ENCODE results near the gene VPREB1. TPM values are rescaled to one million over a fixed set of nuclear protein-coding genes. Genes with fewer than 3 reads are reported as not detected.
"Not testable (repeated sequence)": the region's sequence is repeated elsewhere in the genome, so short reads cannot be mapped to it uniquely, and the experiment has no call there.

Gene VPREB1
- total RNA-seq, 2 donors from 2014 or later, result not detected

- H3K27ac ChIP-seq (ENCODE audit: low read depth, low read length); H3K4me3 Mint-ChIP-seq; DNase-seq; H3K4me1 ChIP-seq (ENCODE audit: control insufficient read depth, insufficient read depth, low read length); H3K27ac Mint-ChIP-seq; H3K27me3 ChIP-seq (ENCODE audit: control insufficient read depth, insufficient read depth, low read length, poor library complexity, severe bottlenecking); H3K36me3 Mint-ChIP-seq (ENCODE audit: low read depth); H3K36me3 ChIP-seq (ENCODE audit: control insufficient read depth, insufficient read depth, low read length); H3K9me3 ChIP-seq (ENCODE audit: control insufficient read depth, low read length); H3K9ac ChIP-seq (ENCODE audit: extremely low read depth, low read length, poor library complexity, severe bottlenecking); H3K4me1 Mint-ChIP-seq; H3K4me3 ChIP-seq (ENCODE audit: low read length); H3K27me3 Mint-ChIP-seq (ENCODE audit: insufficient read depth); H3K9me3 Mint-ChIP-seq: not testable (repeated sequence)
- WGBS, 2 experiments (ENCODE audit: insufficient coverage in 1 of 2, insufficient read length in 1 of 2), result 94 to 96% methylated on average over 5 of the region's 5 CpGs
Measured at GRCh38 chr22:22287106-22287626, 42.6 kb downstream of the VPREB1 start.

GRCh38 chr22:22289666-22290065, 45.1 kb downstream of the VPREB1 start:
- not testable (repeated sequence) for DNase-seq; H3K27ac Mint-ChIP-seq; H3K4me1 ChIP-seq (ENCODE audit: control insufficient read depth, insufficient read depth, low read length); H3K27me3 Mint-ChIP-seq (ENCODE audit: insufficient read depth); H3K27ac ChIP-seq (ENCODE audit: low read depth, low read length); H3K27me3 ChIP-seq (ENCODE audit: control insufficient read depth, insufficient read depth, low read length, poor library complexity, severe bottlenecking); H3K9me3 Mint-ChIP-seq; H3K4me1 Mint-ChIP-seq; H3K9ac ChIP-seq (ENCODE audit: extremely low read depth, low read length, poor library complexity, severe bottlenecking); H3K36me3 ChIP-seq (ENCODE audit: control insufficient read depth, insufficient read depth, low read length); H3K4me3 ChIP-seq (ENCODE audit: low read length); H3K9me3 ChIP-seq (ENCODE audit: control insufficient read depth, low read length); H3K4me3 Mint-ChIP-seq
- whole genome bisulfite sequencing, 2 experiments (ENCODE audit: insufficient coverage in 1 of 2, insufficient read length in 1 of 2), result 96% methylated on average over 4 of the region's 8 CpGs; no CpG with 5 or more reads in 1 of the 2 experiments
- peaks cover 11% of the 10 kb centered on the region for H3K36me3 Mint-ChIP-seq (ENCODE audit: low read depth)

GRCh38 chr22:22291129-22291806, 46.7 kb downstream of the VPREB1 start:
- H3K27ac Mint-ChIP-seq; DNase-seq; H3K4me1 Mint-ChIP-seq; H3K36me3 ChIP-seq (ENCODE audit: control insufficient read depth, insufficient read depth, low read length); H3K27me3 ChIP-seq (ENCODE audit: control insufficient read depth, insufficient read depth, low read length, poor library complexity, severe bottlenecking); H3K9me3 ChIP-seq (ENCODE audit: control insufficient read depth, low read length); H3K4me3 ChIP-seq (ENCODE audit: low read length); H3K27ac ChIP-seq (ENCODE audit: low read depth, low read length); H3K9me3 Mint-ChIP-seq; H3K4me3 Mint-ChIP-seq; H3K4me1 ChIP-seq (ENCODE audit: control insufficient read depth, insufficient read depth, low read length); H3K27me3 Mint-ChIP-seq (ENCODE audit: insufficient read depth); H3K9ac ChIP-seq (ENCODE audit: extremely low read depth, low read length, poor library complexity, severe bottlenecking): not testable (repeated sequence)
- WGBS, 2 experiments (ENCODE audit: insufficient coverage in 1 of 2, insufficient read length in 1 of 2), result 80 to 97% methylated on average over 1 to 3 of the region's 3 CpGs
- H3K36me3 Mint-ChIP-seq (ENCODE audit: low read depth), result peaks cover 12% of the 10 kb centered on the region

- not testable (repeated sequence) for H3K27me3 Mint-ChIP-seq (ENCODE audit: insufficient read depth); H3K4me3 ChIP-seq (ENCODE audit: low read length); H3K36me3 ChIP-seq (ENCODE audit: control insufficient read depth, insufficient read depth, low read length); H3K4me1 ChIP-seq (ENCODE audit: control insufficient read depth, insufficient read depth, low read length); H3K27ac ChIP-seq (ENCODE audit: low read depth, low read length); H3K9me3 Mint-ChIP-seq; H3K27me3 ChIP-seq (ENCODE audit: control insufficient read depth, insufficient read depth, low read length, poor library complexity, severe bottlenecking); H3K27ac Mint-ChIP-seq; H3K4me1 Mint-ChIP-seq; DNase-seq; H3K4me3 Mint-ChIP-seq; H3K9me3 ChIP-seq (ENCODE audit: control insufficient read depth, low read length); H3K9ac ChIP-seq (ENCODE audit: extremely low read depth, low read length, poor library complexity, severe bottlenecking)
- peaks cover 12% of the 10 kb centered on the region for H3K36me3 Mint-ChIP-seq (ENCODE audit: low read depth)
- 94% methylated on average over 3 of the region's 3 CpGs; no CpG with 5 or more reads in 1 of the 2 experiments for WGBS, 2 experiments (ENCODE audit: insufficient coverage in 1 of 2, insufficient read length in 1 of 2)
Measured at GRCh38 chr22:22292656-22293055, 48.1 kb downstream of the VPREB1 start.

GRCh38 chr22:22293436-22293835, 48.9 kb downstream of the VPREB1 start:
- H3K9me3 Mint-ChIP-seq; H3K36me3 ChIP-seq (ENCODE audit: control insufficient read depth, insufficient read depth, low read length); H3K9me3 ChIP-seq (ENCODE audit: control insufficient read depth, low read length); H3K4me3 ChIP-seq (ENCODE audit: low read length); H3K4me1 Mint-ChIP-seq; H3K27me3 ChIP-seq (ENCODE audit: control insufficient read depth, insufficient read depth, low read length, poor library complexity, severe bottlenecking); H3K27ac ChIP-seq (ENCODE audit: low read depth, low read length); H3K4me1 ChIP-seq (ENCODE audit: control insufficient read depth, insufficient read depth, low read length); H3K27ac Mint-ChIP-seq; H3K27me3 Mint-ChIP-seq (ENCODE audit: insufficient read depth); DNase-seq; H3K9ac ChIP-seq (ENCODE audit: extremely low read depth, low read length, poor library complexity, severe bottlenecking); H3K4me3 Mint-ChIP-seq: not testable (repeated sequence)
- H3K36me3 Mint-ChIP-seq (ENCODE audit: low read depth), result peaks cover 12% of the 10 kb centered on the region
- 90 to 100% methylated on average over 2 to 7 of the region's 7 CpGs for WGBS, 2 experiments (ENCODE audit: insufficient coverage in 1 of 2, insufficient read length in 1 of 2)

GRCh38 chr22:22294641-22295040, 50.1 kb downstream of the VPREB1 start:
- H3K36me3 ChIP-seq (ENCODE audit: control insufficient read depth, insufficient read depth, low read length); H3K9ac ChIP-seq (ENCODE audit: extremely low read depth, low read length, poor library complexity, severe bottlenecking); DNase-seq; H3K27me3 ChIP-seq (ENCODE audit: control insufficient read depth, insufficient read depth, low read length, poor library complexity, severe bottlenecking); H3K4me1 ChIP-seq (ENCODE audit: control insufficient read depth, insufficient read depth, low read length); H3K9me3 ChIP-seq (ENCODE audit: control insufficient read depth, low read length); H3K9me3 Mint-ChIP-seq; H3K27ac ChIP-seq (ENCODE audit: low read depth, low read length); H3K4me3 Mint-ChIP-seq; H3K4me3 ChIP-seq (ENCODE audit: low read length); H3K4me1 Mint-ChIP-seq; H3K27me3 Mint-ChIP-seq (ENCODE audit: insufficient read depth); H3K27ac Mint-ChIP-seq: not testable (repeated sequence)
- 94 to 97% methylated on average over 6 to 12 of the region's 13 CpGs for WGBS, 2 experiments (ENCODE audit: insufficient coverage in 1 of 2, insufficient read length in 1 of 2)
- H3K36me3 Mint-ChIP-seq (ENCODE audit: low read depth), result peaks cover 12% of the 10 kb centered on the region
